GM23338 (cell line): ENCODE data around the gene CTNNA3.

Source experiments
- CREB1 ChIP-seq: fragments of 250-450 bp; sonication (Bioruptor Pico); IDR thresholded peaks from 2 replicates; pipeline ENCODE4 v1.5.0; 2020; ENCODE audit warnings: low read depth, mild to moderate bottlenecking, moderate library complexity
- CTCF ChIP-seq, 2 experiments: fragments of 200-600 bp in 1 of 2; sonication (generic) in 1 of 2; conservative IDR thresholded peaks; 2 replicates each; pipeline versions ENCODE4 v1.5.1 to v1.6.1; 2016 to 2017; ENCODE audit warnings: antibody characterized with exemption in 2 of 2, low read depth in 2 of 2, mild to moderate bottlenecking in 2 of 2, moderate library complexity in 1 of 2
- EZH2 ChIP-seq: fragments of 200-600 bp; sonication (generic); IDR thresholded peaks from one replicate; pipeline ENCODE4 v1.8.0; 2017; ENCODE audit warnings: antibody characterized with exemption, mild to moderate bottlenecking, low read depth; ENCODE audit not compliant: unreplicated experiment
- EZH2phosphoT487 ChIP-seq: fragments of 200-600 bp; sonication (generic); IDR thresholded peaks from one replicate; pipeline ENCODE4 v1.8.1; 2018; ENCODE audit warnings: antibody characterized with exemption; ENCODE audit not compliant: unreplicated experiment
- JUNB ChIP-seq: IDR thresholded peaks from one replicate; pipeline ENCODE4 v1.6.1; 2016; ENCODE audit warnings: antibody characterized with exemption; ENCODE audit not compliant: unreplicated experiment
- POLR2AphosphoS5 ChIP-seq: IDR thresholded peaks from 2 replicates; pipeline ENCODE4 v1.6.1; 2016; ENCODE audit warnings: antibody characterized with exemption, low read depth
- REST ChIP-seq: IDR thresholded peaks from one replicate; pipeline ENCODE4 v1.6.1; 2018; ENCODE audit warnings: antibody characterized with exemption; ENCODE audit not compliant: unreplicated experiment
- STAT1 ChIP-seq: IDR thresholded peaks from one replicate; pipeline ENCODE4 v1.6.1; 2016; ENCODE audit warnings: antibody characterized with exemption; ENCODE audit not compliant: unreplicated experiment

GRCh38 chr10:66180581-66181318 lies 1515.2 kb downstream of the CTNNA3 start:
- TF ChIP-seq CTCF (conservative IDR thresholded peaks at IDR 0.05; ENCODE audit: low read depth in 2 of 2) (peak; percentile 58 to 78), EZH2phosphoT487 (no peak), POLR2AphosphoS5 (no peak), EZH2 (no peak), REST (no peak), STAT1 (no peak), CREB1 (CRISPR knock-in tag) (peak; percentile 71), JUNB (no peak)
